ENCODE data around the gene COBLL1.

The COBLL1 gene

DNA sequence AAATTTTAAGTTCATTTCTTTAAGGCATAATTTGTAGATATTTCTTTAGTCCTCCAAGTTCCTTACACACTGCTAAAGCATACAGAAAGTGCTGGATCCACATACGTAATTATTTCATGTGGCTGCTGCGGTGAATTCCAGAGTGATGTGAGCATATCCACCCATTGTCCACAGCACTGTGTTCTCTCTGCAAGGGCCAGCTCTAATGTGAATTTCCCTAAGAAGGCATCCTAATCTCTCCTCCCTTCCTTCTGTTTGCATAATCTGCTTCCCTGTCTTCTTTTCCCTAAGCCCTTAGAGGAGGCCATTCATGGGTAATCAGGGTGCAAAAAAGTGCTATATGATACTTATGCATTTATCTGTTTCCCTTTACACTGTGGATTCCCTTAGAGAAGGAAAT is 57.2 kb downstream of the COBLL1 start:
- DNase-seq (ENCODE audit: low read depth), result peak; percentile 74
- no peak overlapping the region for H3K4me3 ChIP-seq (ENCODE audit: control insufficient read depth, low read depth, low read length)
- TF ChIP-seq CTCF (IDR thresholded peaks at IDR 0.05; ENCODE audit: control insufficient read depth, insufficient read depth, low read depth, low read length, missing control alignments), result no peak

DNA sequence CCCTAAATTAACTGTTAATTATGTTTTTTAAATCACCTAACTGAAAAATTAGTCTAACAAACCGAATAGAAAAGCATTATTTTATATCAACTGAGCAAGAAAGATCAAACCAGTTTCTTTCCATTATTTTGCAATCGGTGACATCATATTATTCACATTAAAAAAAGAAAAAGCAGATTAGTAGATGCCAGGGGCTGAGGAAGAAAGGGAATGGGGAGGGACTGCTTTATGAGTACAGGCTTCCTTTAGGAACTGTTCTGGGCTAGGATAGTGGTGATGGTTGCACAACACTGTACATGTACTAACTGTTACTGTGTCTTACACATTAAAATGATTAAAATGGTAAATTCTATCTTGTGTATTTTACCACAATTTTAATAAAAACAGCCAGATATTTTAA is 59.3 kb downstream of the COBLL1 start:
- no peak overlapping the region for H3K4me3 ChIP-seq (ENCODE audit: control insufficient read depth, low read depth, low read length)
- peak; percentile 89 for DNase-seq (ENCODE audit: low read depth)
- TF ChIP-seq CTCF (IDR thresholded peaks at IDR 0.05; ENCODE audit: control insufficient read depth, insufficient read depth, low read depth, low read length, missing control alignments), result no peak

DNA sequence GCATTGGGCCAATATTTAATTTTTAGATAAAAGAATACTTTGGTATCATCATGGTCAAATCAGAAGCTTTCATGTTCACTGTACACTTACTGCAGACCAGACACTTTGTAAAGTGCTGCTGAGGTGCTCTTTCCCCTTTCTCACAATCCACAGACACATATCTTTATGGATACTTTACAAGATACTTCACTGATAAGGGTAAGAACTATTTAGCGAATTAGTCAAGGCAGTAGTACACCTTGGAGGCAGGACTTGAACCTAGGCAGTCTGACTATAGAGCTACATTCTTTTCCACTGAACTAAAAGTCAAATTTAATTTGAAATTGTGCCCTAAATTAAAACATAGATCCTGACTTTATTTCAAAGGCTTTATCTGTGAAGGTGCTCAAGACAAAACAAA is 60.2 kb downstream of the COBLL1 start:
- H3K4me3 ChIP-seq (ENCODE audit: control insufficient read depth, low read depth, low read length), result no peak overlapping the region
- DNase-seq (ENCODE audit: low read depth), result no peak
- no peak for TF ChIP-seq CTCF (IDR thresholded peaks at IDR 0.05; ENCODE audit: control insufficient read depth, insufficient read depth, low read depth, low read length, missing control alignments)

DNA sequence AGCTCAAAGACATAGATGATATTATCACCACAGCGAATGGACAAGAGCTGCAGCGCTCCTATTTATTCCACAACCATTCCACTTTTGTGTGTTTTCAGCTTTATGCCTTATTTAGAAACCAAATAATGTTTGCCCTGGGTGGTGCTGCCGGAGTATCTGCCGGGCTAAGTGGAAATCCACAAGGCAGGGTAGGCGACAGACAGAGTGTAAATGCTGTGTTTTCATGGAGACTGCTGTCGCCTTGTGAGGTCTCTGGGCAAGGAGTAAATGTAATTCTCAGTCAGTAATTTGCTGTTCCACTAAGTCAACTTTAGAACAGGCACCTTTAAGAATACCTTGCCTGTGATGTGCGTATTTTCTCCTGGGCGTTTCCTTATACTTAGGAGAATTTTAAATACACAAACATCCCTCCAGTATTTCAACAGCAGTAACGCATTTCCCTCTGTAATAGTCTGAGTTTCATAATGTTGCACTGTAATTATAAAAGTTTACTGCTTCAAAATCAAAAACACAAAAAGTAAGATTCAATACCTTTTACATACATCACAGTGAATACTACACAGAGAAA is 60.9 kb downstream of the COBLL1 start:
- no peak for DNase-seq (ENCODE audit: low read depth)
- no peak for TF ChIP-seq CTCF (IDR thresholded peaks at IDR 0.05; ENCODE audit: control insufficient read depth, insufficient read depth, low read depth, low read length, missing control alignments)
- no peak overlapping the region for H3K4me3 ChIP-seq (ENCODE audit: control insufficient read depth, low read depth, low read length)

DNA sequence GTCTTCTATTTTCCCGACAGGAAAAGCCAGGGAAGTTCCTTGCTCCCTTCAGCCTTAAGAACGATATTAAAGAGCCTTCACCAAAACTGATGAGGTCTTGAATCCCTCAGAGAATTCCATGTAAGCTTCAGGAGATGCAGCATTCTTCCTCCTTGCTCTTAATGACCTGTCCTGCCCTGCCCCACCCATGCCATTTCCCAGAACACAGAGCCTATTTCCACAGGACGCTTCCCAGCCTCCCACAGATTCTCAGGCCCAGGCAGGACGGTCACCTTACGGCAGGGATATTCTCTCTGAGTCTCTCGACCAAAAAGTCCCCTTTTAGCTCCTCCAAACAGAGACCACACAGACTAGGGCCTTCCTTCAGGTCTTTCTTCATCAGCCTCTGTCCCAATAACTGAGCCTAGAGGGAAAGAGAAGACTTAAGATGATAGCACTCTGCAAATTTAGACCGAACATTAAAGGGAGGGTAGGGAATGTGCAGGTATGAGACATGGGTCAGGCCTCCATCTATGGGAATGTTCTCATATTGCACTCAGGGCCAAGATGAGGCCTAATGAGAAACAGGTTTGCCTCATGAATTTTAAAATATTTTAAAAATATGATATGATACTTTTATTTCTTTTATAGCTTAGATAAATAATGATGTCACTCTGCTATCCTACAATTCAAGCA is 62.1 kb downstream of the COBLL1 start:
- no peak for DNase-seq (ENCODE audit: low read depth)
- H3K4me3 ChIP-seq (ENCODE audit: control insufficient read depth, low read depth, low read length), result no peak overlapping the region
- no peak for TF ChIP-seq CTCF (IDR thresholded peaks at IDR 0.05; ENCODE audit: control insufficient read depth, insufficient read depth, low read depth, low read length, missing control alignments)

GRCh38 chr2:164778723-164779122 is 62.9 kb downstream of the COBLL1 start:
- H3K4me3 ChIP-seq (ENCODE audit: control insufficient read depth, low read depth, low read length), result no peak overlapping the region
- TF ChIP-seq CTCF (IDR thresholded peaks at IDR 0.05; ENCODE audit: control insufficient read depth, insufficient read depth, low read depth, low read length, missing control alignments), result no peak
- no peak for DNase-seq (ENCODE audit: low read depth)

Data from AG09309 (cell line).